HTR-8/SVneo (cell line): ENCODE results near the gene AP5Z1.
"Not testable (repeated sequence)": the region's sequence is repeated elsewhere in the genome, so short reads cannot be mapped to it uniquely, and the experiment has no call there.

Source experiments
- DNase-seq: peaks from one replicate; pipeline ENCODE4 v3.0.0; 2011; ENCODE audit warnings: low spot score, mixed read lengths; ENCODE audit not compliant: insufficient read length
- FAIRE-seq: peaks from 2 replicates; lab custom pipeline; 2011; peaks lifted over from hg19 to GRCh38; lab: Jason Lieb, UNC

Gene AP5Z1

GRCh38 chr7:4799508-4800268 is 24.3 kb downstream of the AP5Z1 start:
- FAIRE-seq = no peak

DNA sequence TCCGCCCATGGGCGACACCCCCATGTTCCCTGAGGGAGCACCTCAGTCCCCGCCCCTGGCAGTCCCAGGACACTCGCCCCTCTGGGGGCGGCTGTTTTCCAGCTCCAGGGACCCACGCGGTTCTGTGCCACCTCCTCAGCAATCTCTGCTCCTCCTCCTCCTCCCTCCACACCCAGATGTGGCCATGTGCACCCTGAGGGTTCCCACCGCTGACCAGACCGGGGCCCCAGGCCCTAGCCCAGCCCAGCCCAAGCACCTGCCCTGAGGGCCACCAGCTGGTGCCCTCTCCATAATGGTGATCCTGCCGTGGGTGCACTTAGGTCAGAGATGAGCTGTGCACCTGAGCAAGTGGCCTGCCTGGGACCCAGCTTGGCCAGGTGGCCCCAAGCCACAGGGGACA is 25.1 kb downstream of the AP5Z1 start:
- no peak for DNase-seq
- FAIRE-seq = no peak

More at GRCh38 chr7:4799508-4800268, 24.3 kb downstream of the AP5Z1 start:
- no peak for DNase-seq

DNA sequence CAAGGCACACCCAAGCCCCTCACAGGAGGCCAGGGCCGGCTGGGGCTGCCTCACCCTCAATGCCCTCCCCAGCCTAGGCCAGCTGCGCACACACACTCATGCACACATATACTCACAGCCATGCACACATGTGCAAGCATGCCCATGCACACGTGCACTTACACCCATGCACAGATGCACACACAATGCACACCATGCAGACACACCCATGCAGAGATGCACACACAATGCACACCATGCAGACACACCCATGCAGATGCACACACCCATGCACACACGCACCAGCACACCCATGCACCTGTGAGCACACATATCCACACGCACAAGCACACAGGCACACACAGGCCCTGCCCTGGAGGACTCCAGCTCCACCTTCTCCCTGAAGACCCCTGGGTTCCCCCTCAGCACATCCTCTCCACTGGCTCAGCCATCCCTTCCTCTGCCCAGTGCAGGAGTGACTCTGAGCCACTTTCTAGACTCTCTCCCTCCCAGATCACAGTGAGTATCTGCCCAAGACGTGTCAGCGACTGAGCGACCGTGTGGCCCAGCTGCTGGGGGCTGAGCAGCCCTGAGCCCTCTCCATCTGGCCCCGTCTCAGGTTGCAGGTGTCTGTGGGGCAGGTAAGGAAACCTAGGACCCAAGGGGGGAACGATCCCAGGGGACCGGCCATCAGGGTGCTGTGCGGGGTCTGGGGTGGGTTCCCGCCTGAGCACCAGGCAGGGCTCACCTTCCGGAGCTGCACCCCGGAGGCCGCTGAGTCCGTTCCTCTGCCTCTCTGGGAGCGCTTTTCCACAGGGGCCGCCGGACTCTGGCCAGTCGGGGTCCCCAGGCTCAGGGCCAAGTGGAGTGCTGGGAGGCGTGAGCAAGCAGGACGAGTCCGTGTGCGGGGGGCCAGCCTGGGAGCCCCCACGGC is 25.8 kb downstream of the AP5Z1 start:
- DNase-seq = no peak
- FAIRE-seq = peak; percentile 58

DNA sequence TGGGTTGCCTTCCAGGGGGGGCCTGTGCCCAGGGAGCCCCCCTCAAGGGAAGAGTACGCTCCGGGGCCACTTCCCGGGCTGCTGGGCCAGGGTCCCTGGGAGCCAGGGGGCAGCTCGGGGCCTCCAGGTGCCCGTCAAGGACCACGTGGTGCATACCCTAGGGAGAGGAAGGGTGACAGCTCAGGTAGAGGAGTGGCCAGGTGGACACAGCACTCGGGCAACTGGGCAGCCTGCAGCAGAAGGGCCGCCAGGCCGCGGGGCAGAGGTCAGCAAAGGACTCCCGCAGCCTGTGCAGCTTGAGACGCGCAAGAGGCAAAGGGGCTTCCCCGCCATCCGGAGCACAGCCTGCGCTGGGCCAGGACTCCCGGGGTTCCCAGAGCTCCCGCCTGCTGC is 26.4 kb downstream of the AP5Z1 start:
- FAIRE-seq = no peak

GRCh38 chr7:4802577-4802976 is 27.2 kb downstream of the AP5Z1 start:
- not testable (repeated sequence) for DNase-seq, FAIRE-seq

More for the DNA sequence above, 26.4 kb downstream of the AP5Z1 start:
- no peak for DNase-seq

- DNase-seq (no peak), FAIRE-seq (no peak)
Observed at GRCh38 chr7:4803397-4804241, 28.2 kb downstream of the AP5Z1 start.

DNA sequence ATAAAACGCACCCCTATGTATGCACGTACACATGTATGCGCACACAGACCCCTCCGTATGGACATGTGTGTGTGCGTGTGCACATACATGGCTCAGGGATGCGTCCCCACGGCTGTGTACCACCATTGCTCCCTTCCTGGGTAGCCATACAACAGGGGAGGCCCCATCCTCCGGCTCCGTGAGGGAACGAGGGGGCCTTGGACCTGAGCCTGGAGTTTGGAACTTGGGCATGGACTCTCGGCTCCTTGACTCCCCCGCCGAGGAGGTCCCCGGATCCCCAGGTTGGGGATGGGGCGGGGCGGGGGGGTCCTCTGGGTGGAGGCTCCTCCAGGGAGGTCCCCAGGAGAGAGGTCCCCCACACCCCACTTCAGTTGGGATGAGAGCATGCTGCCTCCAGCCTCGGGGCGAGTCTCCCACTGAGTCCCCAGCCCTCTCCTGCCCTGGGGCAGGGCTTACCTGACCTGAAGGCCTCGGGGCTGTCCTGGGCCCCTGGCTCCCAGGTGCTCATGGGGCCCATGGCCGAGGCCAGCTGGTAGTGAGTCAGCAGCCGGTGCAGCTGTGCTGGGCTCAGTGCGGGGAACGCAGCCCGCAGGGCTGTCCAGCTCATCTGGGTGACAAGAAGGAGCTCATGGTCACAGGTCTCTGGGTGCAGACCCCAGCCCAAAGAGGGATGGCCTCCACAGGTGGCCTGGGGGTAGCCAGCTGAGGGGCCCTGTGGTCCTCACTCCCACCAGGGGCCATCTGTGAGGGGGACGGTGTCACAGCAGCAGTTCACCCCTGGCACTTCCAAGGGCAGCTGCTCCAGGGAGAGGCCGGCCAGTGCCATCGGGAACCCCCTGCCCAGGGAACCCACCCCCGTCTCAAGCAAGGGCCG is 29.9 kb downstream of the AP5Z1 start:
- FAIRE-seq = no peak
- DNase-seq = no peak

GRCh38 chr7:4805984-4806300 is 30.5 kb downstream of the AP5Z1 start:
- FAIRE-seq (no peak), DNase-seq (no peak)

- no peak for DNase-seq
- FAIRE-seq = no peak
Observed at GRCh38 chr7:4806983-4807597, 31.7 kb downstream of the AP5Z1 start.

DNA sequence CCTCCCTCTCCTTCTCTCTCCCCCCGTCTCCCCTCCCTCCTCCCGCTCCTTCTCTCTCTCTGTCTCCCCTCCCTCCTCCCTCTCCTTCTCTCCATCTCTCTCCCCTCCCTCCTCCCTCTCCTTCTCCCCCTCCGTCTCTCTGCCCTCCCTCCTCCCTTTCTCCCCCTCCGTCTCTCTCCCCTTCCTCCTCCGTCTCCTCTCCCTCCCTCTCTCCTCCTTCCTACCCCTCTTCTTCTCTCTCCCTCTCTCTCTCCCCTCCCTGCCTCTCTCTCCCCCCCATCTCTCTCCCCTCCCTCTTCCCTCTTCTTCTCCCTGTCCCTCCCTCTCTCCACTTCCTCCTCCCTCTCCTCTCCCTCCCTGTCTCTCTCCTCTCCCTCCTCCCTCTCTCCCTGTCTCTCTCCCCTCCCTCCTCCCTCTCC is 32.2 kb downstream of the AP5Z1 start:
- no peak for DNase-seq

GRCh38 chr7:4808026-4808425 is 32.6 kb downstream of the AP5Z1 start:
- DNase-seq (no peak), FAIRE-seq (no peak)

More for the DNA sequence above, 32.2 kb downstream of the AP5Z1 start:
- no peak for FAIRE-seq

DNA sequence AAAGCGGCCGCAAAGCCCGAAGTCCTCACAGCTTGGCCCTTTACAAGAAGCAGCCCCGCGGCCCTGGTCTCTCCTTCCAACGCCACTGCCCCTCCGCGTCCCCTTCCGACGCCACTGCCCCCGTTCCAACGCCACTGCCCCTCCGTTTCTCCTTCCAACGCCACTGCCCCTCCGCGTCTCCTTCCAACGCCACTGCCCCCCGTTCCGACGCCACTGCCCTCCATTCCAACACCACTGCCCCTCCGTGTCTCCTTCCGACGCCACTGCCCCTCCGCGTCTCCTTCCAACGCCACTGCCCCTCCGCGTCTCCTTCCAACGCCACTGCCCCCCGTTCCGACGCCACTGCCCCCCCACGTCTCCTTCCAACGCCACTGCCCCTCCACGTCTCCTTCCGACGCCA is 33.1 kb downstream of the AP5Z1 start:
- FAIRE-seq = no peak
- no peak for DNase-seq

- DNase-seq (no peak), FAIRE-seq (no peak)
Observed at GRCh38 chr7:4809091-4809591, 33.7 kb downstream of the AP5Z1 start.

- FAIRE-seq = no peak
- DNase-seq = no peak
Observed at GRCh38 chr7:4809666-4810065, 34.2 kb downstream of the AP5Z1 start.

- DNase-seq = no peak
- no peak for FAIRE-seq
Observed at GRCh38 chr7:4814433-4814832, 39.0 kb downstream of the AP5Z1 start.

DNA sequence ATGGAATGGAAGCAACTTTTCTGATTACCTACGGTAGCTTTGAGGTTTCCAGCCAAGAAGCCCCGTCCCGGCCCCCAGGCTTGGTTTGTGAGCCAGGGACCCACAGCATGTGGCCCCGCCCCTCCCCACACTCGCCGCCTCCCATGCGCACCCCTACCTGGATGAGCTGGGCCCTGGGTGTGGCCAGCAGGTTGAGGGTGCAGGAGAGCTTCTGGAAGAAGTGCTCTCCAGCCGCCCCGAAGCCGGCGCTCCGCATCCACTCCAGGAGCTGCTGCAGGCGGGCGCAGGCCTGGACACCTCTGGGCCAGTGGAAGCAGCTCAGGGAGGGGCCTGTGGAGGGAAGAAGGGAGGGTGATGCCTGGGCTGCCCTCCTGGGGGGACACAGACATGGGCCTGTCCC is 39.7 kb downstream of the AP5Z1 start:
- no peak for DNase-seq
- FAIRE-seq = no peak

- no peak for DNase-seq
- FAIRE-seq = no peak
Observed at GRCh38 chr7:4815609-4816418, 40.4 kb downstream of the AP5Z1 start.

DNA sequence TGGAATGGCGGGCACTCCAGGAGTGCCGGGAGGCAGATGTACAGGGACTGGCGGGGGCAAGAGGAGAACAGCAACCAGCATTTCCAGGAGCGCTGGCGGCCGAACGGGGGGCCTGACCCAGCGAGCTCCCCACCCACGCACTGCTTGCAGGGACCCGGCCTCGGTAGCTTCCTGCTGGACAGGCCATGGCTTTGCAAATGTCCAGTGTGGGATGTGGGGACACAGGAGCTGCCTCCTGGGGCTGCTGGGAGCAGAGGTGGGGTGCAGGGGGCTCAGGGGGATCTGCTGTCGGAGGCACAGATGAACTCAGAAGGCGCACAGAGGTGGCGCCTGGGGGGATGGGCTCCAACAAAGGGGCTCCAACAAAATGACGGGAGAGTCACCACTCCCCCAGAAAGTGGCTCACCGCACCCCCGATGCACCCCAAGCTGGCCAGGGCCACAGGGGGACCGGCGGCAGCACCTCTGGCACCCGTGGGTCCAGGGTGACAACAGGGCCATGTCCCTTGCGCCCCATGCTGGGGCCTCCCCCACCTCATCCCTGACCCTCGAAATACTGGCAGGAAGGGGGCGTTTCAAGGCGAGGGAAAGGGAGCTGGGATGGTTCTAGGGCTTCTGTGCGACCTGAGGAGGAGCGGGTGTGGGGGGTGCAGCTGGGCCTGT is 41.1 kb downstream of the AP5Z1 start:
- FAIRE-seq = no peak
- no peak for DNase-seq
